Calu3 (cell line): ENCODE measurements around the gene FAT4. TPM values are rescaled to one million over a fixed set of nuclear protein-coding genes. Genes with fewer than 3 reads are reported as not detected.

Source experiments
- BruUV-seq: library from RNA; stranded (reverse); fragments of 400-500 nt; replicated peaks from 2 replicates; lab custom pipeline; 2021; lab: Mats Ljungman, UMichigan
- CTCF ChIA-PET: fragments of 300-600 bp; sonication (Branson Sonifier 250); formaldehyde crosslinking; loops from one replicate; lab custom pipeline; 2022; ENCODE audit warnings: antibody characterized with exemption; lab: Charles Lee
- DNase-seq: peaks from one replicate; pipeline ENCODE4 v3.0.0; 2022
- H3K27ac Mint-ChIP-seq: one replicate; pipeline ENCODE4 v1.8.0; 2022; ENCODE audit warnings: mixed read lengths; ENCODE audit not compliant: unreplicated experiment
- H3K27me3 Mint-ChIP-seq: one replicate; pipeline ENCODE4 v1.8.0; 2022; ENCODE audit warnings: mixed read lengths; ENCODE audit not compliant: unreplicated experiment
- H3K36me3 Mint-ChIP-seq: one replicate; pipeline ENCODE4 v1.8.0; 2022; ENCODE audit warnings: mild to moderate bottlenecking, moderate library complexity, mixed read lengths; ENCODE audit not compliant: insufficient read depth, unreplicated experiment
- H3K4me1 Mint-ChIP-seq: one replicate; pipeline ENCODE4 v1.8.0; 2022; ENCODE audit warnings: mild to moderate bottlenecking, low read depth, mixed read lengths; ENCODE audit not compliant: unreplicated experiment
- H3K4me3 Mint-ChIP-seq: one replicate; pipeline ENCODE4 v1.8.0; 2022; ENCODE audit warnings: mild to moderate bottlenecking, low read depth, moderate library complexity, mixed read lengths; ENCODE audit not compliant: unreplicated experiment
- H3K9me3 Mint-ChIP-seq: one replicate; pipeline ENCODE4 v1.8.0; 2022; ENCODE audit warnings: low read depth, mixed read lengths; ENCODE audit not compliant: unreplicated experiment
- intact Hi-C: fragments of 100-400 bp; cut with micrococcal nuclease; formaldehyde crosslinking; loops from one replicate; pipeline ENCODE4 v1.10.0; 2022; ENCODE audit not compliant: unreplicated experiment
- total RNA-seq: library from RNA; stranded (reverse); gene quantifications from 2 replicates; pipeline ENCODE4 v1.2.3, GENCODE V29; 2022
- TF ChIP-seq, protein P1 (sequence below): fragments of 200-600 bp; IDR thresholded peaks from one replicate; pipeline ENCODE4 v1.8.0; 2022; ENCODE audit warnings: antibody characterized with exemption; ENCODE audit not compliant: unreplicated experiment

Gene FAT4
- total RNA-seq, 1 experiment from 2014 or later: 4.6 TPM

DNA sequence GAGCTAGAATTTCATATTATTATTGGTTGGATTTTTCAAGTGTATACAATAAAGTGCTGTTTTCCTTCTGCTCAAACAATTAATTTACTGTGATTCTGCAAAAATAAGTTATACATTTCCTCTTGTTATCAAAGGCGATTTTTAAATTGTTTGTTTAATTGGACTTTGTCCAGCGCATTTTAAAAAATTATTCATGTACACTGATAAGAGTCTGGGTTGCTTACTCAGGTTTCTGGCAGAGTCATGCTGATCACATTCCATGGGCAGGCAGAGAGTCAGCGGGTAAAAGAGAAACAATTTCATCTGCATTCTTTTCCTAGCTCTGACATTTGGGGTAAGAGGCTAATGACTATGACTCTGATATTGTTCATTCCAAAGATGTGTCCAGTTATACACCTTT is 8.9 kb downstream of the FAT4 start:
- intact Hi-C loops: loop anchor here (5.0 kb wide), 1 partner anchor 274 kb away; no protein-coding TSS in a partner anchor
- Mint-ChIP-seq H3K4me3 (peak overlapping the region; percentile 17), H3K9me3 (no peaks in the 10 kb centered on the region), H3K27me3 (no peaks in the 10 kb centered on the region), H3K4me1 (peaks cover 9% of the 10 kb centered on the region), H3K36me3 (no peaks in the 10 kb centered on the region), H3K27ac (no peak overlapping the region)
- CTCF ChIA-PET: no interaction called here
- peak; percentile 28 for DNase-seq
- TF ChIP-seq, protein P1, sequence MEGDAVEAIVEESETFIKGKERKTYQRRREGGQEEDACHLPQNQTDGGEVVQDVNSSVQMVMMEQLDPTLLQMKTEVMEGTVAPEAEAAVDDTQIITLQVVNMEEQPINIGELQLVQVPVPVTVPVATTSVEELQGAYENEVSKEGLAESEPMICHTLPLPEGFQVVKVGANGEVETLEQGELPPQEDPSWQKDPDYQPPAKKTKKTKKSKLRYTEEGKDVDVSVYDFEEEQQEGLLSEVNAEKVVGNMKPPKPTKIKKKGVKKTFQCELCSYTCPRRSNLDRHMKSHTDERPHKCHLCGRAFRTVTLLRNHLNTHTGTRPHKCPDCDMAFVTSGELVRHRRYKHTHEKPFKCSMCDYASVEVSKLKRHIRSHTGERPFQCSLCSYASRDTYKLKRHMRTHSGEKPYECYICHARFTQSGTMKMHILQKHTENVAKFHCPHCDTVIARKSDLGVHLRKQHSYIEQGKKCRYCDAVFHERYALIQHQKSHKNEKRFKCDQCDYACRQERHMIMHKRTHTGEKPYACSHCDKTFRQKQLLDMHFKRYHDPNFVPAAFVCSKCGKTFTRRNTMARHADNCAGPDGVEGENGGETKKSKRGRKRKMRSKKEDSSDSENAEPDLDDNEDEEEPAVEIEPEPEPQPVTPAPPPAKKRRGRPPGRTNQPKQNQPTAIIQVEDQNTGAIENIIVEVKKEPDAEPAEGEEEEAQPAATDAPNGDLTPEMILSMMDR: no peak
- BruUV-seq: no TSS peak

DNA sequence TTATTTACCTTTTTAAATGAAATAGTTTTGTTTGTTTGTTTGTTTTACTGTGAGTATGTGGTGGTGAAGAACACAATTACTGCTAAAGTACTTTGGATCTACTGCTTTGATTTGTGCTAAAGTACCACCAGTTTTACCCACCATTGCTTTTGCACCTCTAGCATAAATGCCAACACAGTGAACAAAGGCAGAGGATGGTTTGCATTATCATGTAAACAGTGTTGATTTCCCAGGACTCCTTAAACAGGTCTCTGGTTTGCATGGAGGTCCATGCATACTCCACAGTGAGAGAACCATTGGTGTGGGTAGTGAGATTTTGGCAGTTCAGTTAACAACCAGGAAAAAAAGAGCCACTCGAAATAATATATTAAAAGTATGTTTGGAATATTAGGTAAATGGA is 11.0 kb downstream of the FAT4 start:
- no TSS peak for BruUV-seq
- CTCF ChIA-PET: no interaction called here
- no peak for DNase-seq
- Mint-ChIP-seq H3K9me3 (no peaks in the 10 kb centered on the region), H3K27me3 (no peaks in the 10 kb centered on the region), H3K27ac (no peak overlapping the region), H3K36me3 (no peaks in the 10 kb centered on the region), H3K4me1 (peaks cover 9% of the 10 kb centered on the region), H3K4me3 (no peak overlapping the region)
- intact Hi-C loops: no loop called here
- TF ChIP-seq, protein P1: no peak

DNA sequence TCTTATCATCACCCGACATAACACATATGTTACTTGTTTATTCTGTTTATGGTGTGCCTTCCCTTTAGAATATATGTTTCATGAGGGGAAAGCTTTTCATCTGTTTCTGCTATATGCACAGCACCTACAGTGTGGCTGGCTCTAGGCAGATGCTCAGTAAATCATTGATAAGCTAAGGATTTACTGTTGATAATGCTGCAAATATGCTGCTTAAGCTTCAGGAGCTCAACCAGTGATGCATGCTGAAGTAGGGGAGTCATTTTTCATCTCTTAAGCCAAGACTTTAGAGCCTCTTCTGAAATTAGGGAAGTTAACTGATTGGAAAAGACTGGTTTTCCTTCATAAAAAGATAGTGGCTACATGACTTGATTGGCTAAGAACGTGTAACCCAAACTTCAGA is 16.4 kb downstream of the FAT4 start:
- H3K36me3 Mint-ChIP-seq: no peaks in the 10 kb centered on the region

DNA sequence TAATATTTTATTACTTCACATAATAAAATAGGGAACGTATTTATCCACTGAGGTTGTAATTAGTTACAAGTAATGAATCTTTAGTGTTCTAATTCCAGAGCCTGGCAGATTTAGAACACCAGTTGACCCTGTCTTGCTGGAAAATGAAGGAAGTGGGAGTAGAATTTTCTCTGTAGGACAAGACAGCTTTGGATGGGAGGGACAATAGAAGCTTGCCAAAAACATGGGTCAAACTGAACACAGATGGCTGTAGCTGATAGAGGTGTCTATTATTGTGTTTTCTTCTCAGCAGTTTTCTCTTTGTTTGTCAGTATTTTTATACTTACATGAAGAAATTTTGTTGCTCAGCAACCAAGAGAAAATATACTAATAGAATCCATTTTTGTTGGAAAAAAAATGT is 20.2 kb downstream of the FAT4 start:
- TF ChIP-seq, protein P1: no peak
- Mint-ChIP-seq H3K36me3 (no peaks in the 10 kb centered on the region), H3K27me3 (no peaks in the 10 kb centered on the region), H3K4me3 (no peak overlapping the region), H3K9me3 (no peaks in the 10 kb centered on the region), H3K4me1 (peaks cover 15% of the 10 kb centered on the region), H3K27ac (no peak overlapping the region)
- no peak for DNase-seq
- intact Hi-C loops: no loop called here
- CTCF ChIA-PET: no interaction called here
- BruUV-seq: no TSS peak

More for the DNA sequence above, 16.4 kb downstream of the FAT4 start:
- intact Hi-C loops: no loop called here
- H3K4me1 Mint-ChIP-seq: no peaks in the 10 kb centered on the region
- no peak for DNase-seq
- H3K9me3 Mint-ChIP-seq: no peaks in the 10 kb centered on the region
- no peak overlapping the region for H3K27ac Mint-ChIP-seq
- no peaks in the 10 kb centered on the region for H3K27me3 Mint-ChIP-seq
- H3K4me3 Mint-ChIP-seq: no peak overlapping the region
- CTCF ChIA-PET: no interaction called here
- TF ChIP-seq, protein P1: no peak
- no TSS peak for BruUV-seq
